ENCODE measurements around the gene PUSL1. TPM values are rescaled to one million over a fixed set of nuclear protein-coding genes. Genes with fewer than 3 reads are reported as not detected.

PUSL1 gene
- 17.6 TPM for polyA plus RNA-seq (2013, experiment 1 of 2; ENCODE audit: insufficient read length)
- 17.4 TPM for polyA plus RNA-seq (2013, experiment 2 of 2; ENCODE audit: insufficient read length)

DNA sequence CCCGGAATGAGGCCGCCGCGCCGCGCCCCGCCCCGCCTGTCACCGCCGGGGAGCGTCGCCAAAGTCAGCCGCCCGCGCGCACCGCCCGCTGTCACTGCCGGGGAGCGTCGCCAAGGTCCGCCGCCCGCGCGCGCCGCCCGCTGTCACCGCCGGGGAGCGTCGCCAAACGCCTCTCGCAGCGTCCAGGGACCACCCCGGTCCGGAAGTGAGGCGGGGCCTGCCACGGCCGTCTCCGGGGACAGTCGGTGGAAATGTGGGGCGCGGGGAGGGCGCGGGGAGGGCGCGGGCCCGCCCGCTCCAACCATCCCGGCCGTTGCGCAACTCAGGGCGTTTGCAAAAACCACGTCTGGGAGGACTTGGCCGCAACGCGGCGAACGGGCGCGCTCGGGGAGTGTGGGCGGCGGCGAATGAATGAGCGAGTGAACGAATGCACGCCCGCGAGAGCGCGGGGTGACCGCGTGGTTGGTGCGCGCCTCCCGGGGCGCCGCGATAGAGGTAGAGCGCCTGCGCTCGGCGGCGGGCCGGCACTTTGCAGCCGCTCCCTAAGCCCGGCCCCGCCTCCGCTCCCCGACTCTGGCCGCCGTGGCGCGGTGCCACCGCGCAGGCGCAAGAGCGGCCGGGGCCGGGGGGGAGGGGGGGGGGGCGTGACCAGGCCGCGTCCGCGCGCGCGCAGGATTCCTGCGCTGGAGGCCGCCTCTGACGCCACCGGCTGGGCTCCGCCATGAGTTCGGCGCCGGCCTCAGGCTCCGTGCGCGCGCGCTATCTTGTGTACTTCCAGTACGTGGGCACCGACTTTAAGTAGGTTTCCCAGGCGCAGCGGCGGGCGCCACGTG is at the start of gene PUSL1, which contains the start of gene ACAP3:
PUSL1 (plus strand) TSS at position 675 of the 833 bp plus-strand sequence; CDS start at position 722, 47 bp downstream.
ACAP3 (minus strand) TSS at position 8 of the 833 bp plus-strand sequence. CDS start 115 bp downstream, outside the sequence.
- DNase-seq, result peak; percentile 94

GRCh38 chr1:1259119-1259488 is 49.3 kb upstream of the PUSL1 start:
- no peak for DNase-seq

DNA sequence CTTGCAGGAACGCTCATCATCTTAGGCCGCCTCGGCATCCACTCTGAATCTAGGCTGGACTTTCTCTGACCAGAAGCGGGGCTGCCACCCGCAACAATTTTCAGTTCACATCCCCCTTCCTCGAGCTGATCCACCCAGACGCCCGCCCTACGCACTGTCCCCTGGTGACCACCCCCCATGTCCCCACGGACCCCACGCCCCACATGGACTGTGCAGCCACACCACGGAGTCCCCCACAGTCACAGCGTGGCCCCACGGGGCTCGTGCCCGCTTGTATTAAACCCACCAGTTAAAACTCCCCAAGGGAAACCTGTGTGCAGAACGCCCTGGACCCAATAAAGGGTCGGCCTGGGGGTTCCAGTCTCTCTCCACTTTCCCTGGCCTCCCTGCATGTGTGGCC is 48.9 kb upstream of the PUSL1 start:
- DNase-seq, result no peak

DNA sequence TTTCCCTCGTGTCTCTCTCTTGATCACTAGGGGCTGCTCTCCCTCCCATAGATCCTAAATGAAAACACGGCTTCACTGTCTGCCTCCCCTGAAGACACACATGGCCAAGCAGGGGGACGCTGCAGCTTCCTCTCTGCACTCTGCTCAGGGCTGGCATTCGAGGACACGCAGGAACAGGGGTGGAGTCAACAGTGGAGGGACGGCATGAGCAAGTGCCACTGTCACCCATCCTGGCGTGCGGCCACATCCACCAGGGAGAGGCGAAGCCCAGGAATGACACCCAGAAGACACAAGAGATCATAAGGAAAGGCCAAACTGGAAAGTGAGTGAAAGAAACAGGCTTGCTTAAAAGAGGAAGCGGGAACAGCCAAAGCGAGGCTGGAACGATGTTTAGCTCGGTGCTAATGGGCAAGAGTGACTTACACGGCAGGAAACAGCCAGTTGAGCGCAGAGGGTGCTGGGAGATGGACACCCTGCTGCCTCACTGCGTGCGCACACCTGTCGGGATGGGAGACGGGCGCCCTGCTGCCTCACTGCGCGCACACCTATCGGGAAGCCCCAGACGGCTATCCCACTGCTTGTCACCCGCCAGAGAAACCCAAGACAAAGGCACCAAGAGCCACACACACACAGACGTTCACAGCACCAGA is 48.3 kb upstream of the PUSL1 start:
- DNase-seq, result peak; percentile 55

- no peak for DNase-seq
These were observed 47.4 kb upstream of the PUSL1 start for GRCh38 chr1:1260843-1261560.

- no peak for DNase-seq
These were observed 46.3 kb upstream of the PUSL1 start for GRCh38 chr1:1262071-1262470.

- DNase-seq, result no peak
These were observed 45.6 kb upstream of the PUSL1 start for GRCh38 chr1:1262758-1263157.

DNA sequence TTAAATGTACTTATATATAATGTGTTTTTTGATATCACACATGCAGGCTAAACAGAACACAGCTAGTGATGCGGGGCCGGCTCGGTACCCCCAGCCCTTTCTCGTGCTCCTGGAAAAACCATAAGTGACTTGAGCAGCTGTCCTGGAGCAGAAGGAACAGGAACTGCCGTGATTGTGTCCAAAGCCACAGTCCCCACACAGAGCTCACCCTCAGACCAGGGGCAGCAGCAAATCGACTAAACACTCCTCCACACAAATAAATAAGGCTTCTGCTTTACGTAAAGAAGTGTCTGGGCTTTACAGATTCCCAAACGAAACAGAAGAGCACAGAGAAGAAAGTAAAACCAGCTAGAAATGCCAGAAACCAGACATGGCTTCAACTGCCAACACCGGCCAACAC is 44.4 kb upstream of the PUSL1 start:
- DNase-seq, result no peak

- peak; percentile 99 for DNase-seq
These were observed 43.5 kb upstream of the PUSL1 start for GRCh38 chr1:1264868-1265272.

DNA sequence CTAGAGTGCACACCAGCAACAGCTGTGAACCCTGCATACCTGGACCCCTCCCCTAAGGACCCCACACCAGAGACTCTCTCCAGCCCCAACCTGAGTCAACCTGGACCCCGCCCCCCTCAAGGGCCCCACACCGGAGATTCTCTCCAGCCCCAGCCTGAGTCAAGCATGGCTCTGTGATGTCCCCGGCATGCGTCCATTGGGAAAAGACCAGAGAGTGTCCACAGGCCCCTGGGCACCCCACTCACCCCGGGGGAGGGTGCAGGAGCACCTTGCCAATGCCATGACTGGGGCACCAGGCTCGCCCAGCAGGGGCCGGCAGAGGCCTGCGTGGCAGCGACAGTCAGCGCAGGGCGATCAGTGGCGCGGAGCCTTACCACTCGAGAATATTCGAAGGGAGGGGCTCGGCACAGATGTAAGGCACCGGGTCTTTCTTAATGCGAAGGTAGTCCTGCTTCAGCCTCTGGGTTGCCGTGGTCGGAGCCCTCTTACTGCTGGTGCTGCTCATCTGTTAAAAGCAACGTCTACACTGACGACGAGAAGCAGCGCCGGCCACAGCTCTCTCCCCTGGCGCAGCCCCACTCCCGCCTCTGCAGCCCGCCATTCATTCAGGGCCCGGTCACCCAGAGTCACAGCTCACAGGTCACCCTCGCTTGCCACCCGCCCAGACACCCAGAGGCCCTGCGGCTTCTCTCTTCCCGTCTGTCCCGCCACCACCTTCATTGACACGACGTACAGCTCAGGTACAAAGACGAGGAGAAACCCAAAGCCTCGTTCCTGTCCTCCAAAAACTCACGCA is 40.7 kb upstream of the PUSL1 start:
- DNase-seq, result no peak

DNA sequence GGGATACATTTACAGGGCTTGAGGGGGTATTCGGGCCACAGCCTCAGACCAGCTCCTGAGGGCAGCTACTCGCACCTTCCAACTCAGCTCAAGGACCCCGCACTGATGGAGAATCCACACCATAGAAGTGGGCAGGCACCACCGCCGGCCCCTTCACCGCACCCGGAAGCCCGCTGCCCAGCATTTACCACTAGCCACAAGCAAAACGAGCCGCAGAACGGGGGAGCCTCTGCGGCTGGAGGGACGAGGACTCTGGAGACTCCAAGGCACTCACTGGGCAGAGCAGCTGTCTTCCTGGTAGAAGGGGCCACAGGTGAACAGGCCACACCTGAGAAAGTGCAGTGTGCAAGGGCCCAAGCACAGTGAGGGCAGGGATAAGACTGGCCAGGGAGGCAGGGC is 40.1 kb upstream of the PUSL1 start:
- DNase-seq, result no peak

- DNase-seq, result no peak
These were observed 37.6 kb upstream of the PUSL1 start for GRCh38 chr1:1270813-1271212.

DNA sequence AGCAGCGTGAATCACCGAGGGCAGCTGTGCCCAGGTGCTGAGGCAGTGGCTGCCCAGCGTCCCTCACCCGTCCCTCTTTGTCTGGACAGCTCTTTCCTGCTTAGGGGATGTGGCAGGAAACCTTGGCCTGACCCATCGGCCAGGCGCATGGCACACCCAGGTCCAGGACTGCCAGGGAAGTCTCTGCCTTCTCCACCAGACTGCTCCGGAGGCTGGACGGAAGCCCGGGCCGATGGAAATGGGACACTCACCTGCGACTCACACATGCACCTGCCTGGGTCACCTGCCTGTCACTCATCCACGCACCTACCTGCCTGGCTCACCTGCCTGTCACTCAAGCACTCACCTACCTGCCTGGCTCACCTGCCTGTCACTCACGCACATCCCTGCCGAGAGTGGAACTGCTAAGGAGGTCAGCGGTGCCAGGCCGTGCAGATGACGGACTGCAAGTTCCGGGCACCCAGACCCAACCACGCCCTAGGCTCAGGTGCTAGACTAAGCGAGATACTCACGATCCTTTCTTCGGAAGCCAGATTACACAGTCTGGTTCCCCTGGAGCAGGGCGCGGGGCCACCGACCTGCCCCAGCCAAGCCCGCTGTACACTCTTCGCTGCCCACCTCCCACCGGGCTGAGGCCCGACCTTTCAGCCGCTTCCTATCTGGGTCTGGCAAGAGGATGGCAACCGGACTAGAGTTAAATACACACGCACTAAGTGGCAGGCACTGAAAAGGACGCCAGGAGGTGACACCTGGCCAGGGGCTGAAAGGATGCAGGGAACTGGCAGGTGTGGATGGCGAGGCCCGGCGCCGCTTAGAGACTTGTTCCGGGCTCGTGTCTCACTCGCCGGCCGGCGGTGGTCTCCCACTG is 35.8 kb upstream of the PUSL1 start:
- no peak for DNase-seq

DNA sequence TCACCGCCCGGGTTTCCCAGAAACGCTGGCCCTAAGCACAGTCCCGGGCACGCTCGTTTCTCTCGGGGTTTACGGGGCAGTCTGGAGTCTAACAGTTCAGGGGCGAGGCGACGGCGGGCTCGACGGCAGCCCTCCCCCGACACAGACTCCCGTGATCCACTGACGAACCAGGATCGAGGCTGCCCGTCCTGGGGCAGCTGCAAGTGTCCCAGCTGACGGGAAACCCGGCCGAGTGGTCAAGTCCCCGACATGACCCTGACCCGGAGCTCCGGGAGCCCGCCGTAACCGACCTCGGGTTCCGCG is 35.2 kb upstream of the PUSL1 start:
- DNase-seq, result no peak

- DNase-seq, result peak; percentile 92
These were observed 34.7 kb upstream of the PUSL1 start, which contains the start of gene UBE2J2 for GRCh38 chr1:1273512-1274298. Gene UBE2J2 (minus strand): TSS chr1:1273854. CDS start chr1:1267992, 5,862 bp downstream.

DNA sequence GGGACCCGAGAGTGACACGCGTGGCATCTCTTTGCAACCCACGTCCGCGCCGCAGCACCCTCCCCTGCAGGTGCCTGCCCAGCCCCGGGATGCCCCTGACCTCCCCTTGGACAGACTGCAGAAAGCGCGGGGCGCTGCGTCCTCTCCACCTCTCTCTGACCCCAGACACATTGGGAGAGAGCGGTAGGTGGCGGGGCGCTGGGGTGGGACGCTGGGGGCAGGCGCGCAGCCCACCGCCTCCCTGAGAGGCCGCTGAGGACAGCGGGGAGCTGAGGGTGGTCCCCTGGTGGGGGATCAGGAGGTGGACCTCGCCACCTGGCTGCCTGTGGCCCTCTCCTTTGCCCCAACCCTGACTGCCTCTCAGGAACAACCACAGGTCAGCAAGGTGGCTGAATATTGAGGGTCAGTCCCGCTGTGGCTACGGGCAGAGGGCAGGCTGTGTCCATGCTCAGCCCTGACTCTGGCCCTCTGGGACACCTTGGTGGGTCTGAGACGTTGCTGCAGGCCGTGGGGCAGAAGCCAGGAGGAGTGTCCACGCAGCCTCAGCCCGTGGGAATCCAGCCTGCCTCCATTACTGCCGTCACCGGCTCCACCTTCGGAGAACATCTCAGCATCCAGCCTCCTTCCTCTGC is 34.0 kb upstream of the PUSL1 start:
- DNase-seq, result no peak

DNA sequence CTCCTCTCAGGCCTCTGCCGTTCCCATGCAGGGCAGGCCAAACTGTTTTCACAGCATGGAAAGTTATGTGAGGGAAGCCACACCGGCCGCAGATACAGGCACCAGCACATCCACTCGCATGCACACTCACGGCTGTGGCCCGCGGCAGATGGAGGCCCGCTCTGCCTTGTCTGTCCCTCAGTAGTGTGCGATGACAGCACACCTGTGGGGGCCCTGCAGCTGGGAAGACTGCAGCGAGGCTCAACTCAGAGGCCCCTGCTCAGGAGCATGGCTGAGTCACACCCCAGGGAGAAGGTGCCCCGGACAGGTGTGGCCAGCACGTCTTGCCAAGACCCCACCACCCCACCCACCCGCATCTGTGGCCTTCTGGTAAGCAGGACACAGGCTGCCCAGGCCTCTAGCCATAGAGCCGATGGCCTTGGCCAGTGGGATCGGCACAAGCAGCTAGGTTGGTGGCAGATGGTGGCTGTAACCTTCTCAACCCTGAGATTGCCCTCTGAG is 33.4 kb upstream of the PUSL1 start:
- DNase-seq, result no peak

DNA sequence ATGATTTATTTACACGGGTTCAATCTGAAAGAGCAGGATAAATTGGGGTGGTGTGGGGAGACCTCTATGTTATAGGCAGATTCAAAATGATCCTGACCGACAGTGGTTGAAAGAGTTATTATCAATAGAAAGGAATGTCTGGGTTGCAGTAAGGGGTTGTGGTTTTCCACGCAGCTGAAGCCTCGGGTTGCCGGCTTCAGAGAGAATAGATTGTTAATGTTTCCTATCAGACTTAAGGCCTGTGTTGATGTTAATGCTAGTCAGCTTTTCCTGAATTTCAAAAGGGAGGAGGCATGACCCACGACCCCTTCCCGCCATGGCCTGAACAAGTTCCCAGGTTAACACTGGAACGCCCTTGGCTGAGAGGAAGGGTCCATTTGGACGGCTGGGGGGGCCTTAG is 32.6 kb upstream of the PUSL1 start:
- DNase-seq, result no peak

DNA sequence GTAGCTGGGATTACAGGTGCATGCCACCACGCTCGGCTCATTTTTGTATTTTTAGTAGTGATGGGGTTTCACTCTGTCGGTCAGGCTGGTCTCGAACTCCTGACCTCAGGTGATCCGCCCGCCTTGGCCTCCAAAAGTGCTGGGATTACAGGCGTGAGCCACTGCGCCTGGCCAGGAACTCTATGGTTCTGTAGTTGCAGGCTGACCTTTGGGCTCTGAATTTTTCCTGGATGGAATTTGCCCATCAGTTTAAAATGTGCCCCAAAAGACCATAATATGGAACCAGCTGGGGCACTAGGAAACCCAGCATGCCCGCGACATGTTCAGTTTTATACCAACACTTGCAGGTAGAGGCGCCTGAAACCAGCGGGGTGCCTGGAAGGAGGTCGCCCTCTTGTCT is 29.8 kb upstream of the PUSL1 start:
- DNase-seq, result no peak

DNA sequence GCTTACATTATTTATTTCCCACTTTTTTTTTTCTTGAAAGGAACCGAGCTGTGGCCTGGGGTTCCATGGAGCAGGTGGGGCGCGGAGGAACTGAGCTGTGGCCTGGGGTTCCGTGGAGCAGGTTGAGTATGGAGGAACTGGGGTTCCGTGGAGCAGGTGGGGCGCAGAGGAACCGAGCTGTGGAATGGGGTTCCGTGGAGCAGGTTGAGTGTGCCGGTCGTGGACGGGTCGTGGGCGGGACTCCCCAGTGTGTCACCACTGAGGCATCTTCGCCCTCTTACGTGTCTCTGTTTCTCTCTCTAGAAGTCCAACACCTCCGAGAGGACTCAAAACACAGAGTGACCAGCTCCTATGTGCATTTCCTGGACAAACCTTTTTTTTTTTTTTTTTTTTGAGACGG is 29.4 kb upstream of the PUSL1 start:
- DNase-seq, result no peak
